ENCODE data around the gene MIER3.
"Not testable (repeated sequence)": the region's sequence is repeated elsewhere in the genome, so short reads cannot be mapped to it uniquely, and the experiment has no call there.

MIER3 gene

GRCh38 chr5:56951946-56952691, at the start of gene MIER3:
Gene MIER3, minus strand, starts transcription at chr5:56952123. Its CDS starts 21 bp downstream, at chr5:56952102.
- DNase-seq (ENCODE audit: low read depth in 2 of 2): peak; percentile 62 to 80

- DNase-seq (ENCODE audit: low read depth in 2 of 2): no peak
Observed at GRCh38 chr5:56995596-56995995, 43.7 kb upstream of the MIER3 start.

GRCh38 chr5:56993241-56993640, 41.3 kb upstream of the MIER3 start:
- no peak for DNase-seq (ENCODE audit: low read depth in 2 of 2)

- DNase-seq (ENCODE audit: low read depth in 2 of 2): no peak
Observed at GRCh38 chr5:56989676-56990075, 37.8 kb upstream of the MIER3 start.

GRCh38 chr5:56988490-56988889, 36.6 kb upstream of the MIER3 start:
- DNase-seq (ENCODE audit: low read depth in 2 of 2): no peak

- DNase-seq (ENCODE audit: low read depth in 2 of 2): no peak
Observed at GRCh38 chr5:56987171-56987570, 35.2 kb upstream of the MIER3 start.

GRCh38 chr5:56986626-56986947, 34.7 kb upstream of the MIER3 start:
- DNase-seq (ENCODE audit: low read depth in 2 of 2): no peak

- no peak for DNase-seq (ENCODE audit: low read depth in 2 of 2)
Observed at GRCh38 chr5:56985936-56986625, 34.2 kb upstream of the MIER3 start.

- no peak for DNase-seq (ENCODE audit: low read depth in 2 of 2)
Observed at GRCh38 chr5:56984445-56984844, 32.5 kb upstream of the MIER3 start.

- no peak for DNase-seq (ENCODE audit: low read depth in 2 of 2)
Observed at GRCh38 chr5:56983593-56984361, 31.9 kb upstream of the MIER3 start.

GRCh38 chr5:56981548-56982315, 29.8 kb upstream of the MIER3 start:
- DNase-seq (ENCODE audit: low read depth in 2 of 2): no peak

- no peak for DNase-seq (ENCODE audit: low read depth in 2 of 2)
Observed at GRCh38 chr5:56979968-56980367, 28.0 kb upstream of the MIER3 start.

- DNase-seq (ENCODE audit: low read depth in 2 of 2): not testable (repeated sequence)
Observed at GRCh38 chr5:56979526-56979925, 27.6 kb upstream of the MIER3 start.

- no peak for DNase-seq (ENCODE audit: low read depth in 2 of 2)
Observed at GRCh38 chr5:56977822-56978221, 25.9 kb upstream of the MIER3 start.

GRCh38 chr5:56977021-56977420, 25.1 kb upstream of the MIER3 start:
- no peak for DNase-seq (ENCODE audit: low read depth in 2 of 2)

- DNase-seq (ENCODE audit: low read depth in 2 of 2): no peak
Observed at GRCh38 chr5:56974241-56974640, 22.3 kb upstream of the MIER3 start.

GRCh38 chr5:56973473-56973872, 21.6 kb upstream of the MIER3 start:
- no peak for DNase-seq (ENCODE audit: low read depth in 2 of 2)

- no peak for DNase-seq (ENCODE audit: low read depth in 2 of 2)
Observed at GRCh38 chr5:56971275-56971674, 19.4 kb upstream of the MIER3 start.

GRCh38 chr5:56964173-56964572, 12.2 kb upstream of the MIER3 start:
- DNase-seq (ENCODE audit: low read depth in 2 of 2): no peak

- no peak for DNase-seq (ENCODE audit: low read depth in 2 of 2)
Observed at GRCh38 chr5:56963246-56963645, 11.3 kb upstream of the MIER3 start.

GRCh38 chr5:56962286-56962685, 10.4 kb upstream of the MIER3 start:
- DNase-seq (ENCODE audit: low read depth in 2 of 2): no peak

- DNase-seq (ENCODE audit: low read depth in 2 of 2): no peak
Observed at GRCh38 chr5:56961746-56962145, 9.8 kb upstream of the MIER3 start.

Data from stimulated activated CD4-positive, alpha-beta T cell treated with anti-CD3 and anti-CD28 coated beads, Interleukin-15, amount 100 ng/mL, for 48 hours (primary cell).